Mucosa of stomach (tissue), 1 donor: Measurements from ENCODE around the gene NMD3.
"Not testable (repeated sequence)": the region's sequence is repeated elsewhere in the genome, so short reads cannot be mapped to it uniquely, and the experiment has no call there.

Experiments used
- H3K27me3 ChIP-seq: one replicate; pipeline ENCODE4 v1.7.0; 2013; ENCODE audit warnings: mild to moderate bottlenecking, low read length; ENCODE audit not compliant: control insufficient read depth, insufficient read depth
- H3K36me3 ChIP-seq: one replicate; pipeline ENCODE4 v1.7.0; 2013; ENCODE audit warnings: low read length; ENCODE audit not compliant: control insufficient read depth, insufficient read depth
- H3K4me1 ChIP-seq: one replicate; pipeline ENCODE4 v1.7.0; 2013; ENCODE audit warnings: mild to moderate bottlenecking, low read length; ENCODE audit not compliant: control insufficient read depth, insufficient read depth
- H3K4me3 ChIP-seq: one replicate; pipeline ENCODE4 v1.7.0; 2013; ENCODE audit warnings: low read length
- H3K9ac ChIP-seq: one replicate; pipeline ENCODE4 v1.7.0; 2013; ENCODE audit warnings: mild to moderate bottlenecking, low read length, moderate library complexity
- H3K9me3 ChIP-seq: one replicate; pipeline ENCODE4 v1.7.0; 2013; ENCODE audit warnings: mild to moderate bottlenecking, low read length, moderate library complexity; ENCODE audit not compliant: control insufficient read depth
- donor health status: Pancreatic carcinoma.

The NMD3 gene

DNA sequence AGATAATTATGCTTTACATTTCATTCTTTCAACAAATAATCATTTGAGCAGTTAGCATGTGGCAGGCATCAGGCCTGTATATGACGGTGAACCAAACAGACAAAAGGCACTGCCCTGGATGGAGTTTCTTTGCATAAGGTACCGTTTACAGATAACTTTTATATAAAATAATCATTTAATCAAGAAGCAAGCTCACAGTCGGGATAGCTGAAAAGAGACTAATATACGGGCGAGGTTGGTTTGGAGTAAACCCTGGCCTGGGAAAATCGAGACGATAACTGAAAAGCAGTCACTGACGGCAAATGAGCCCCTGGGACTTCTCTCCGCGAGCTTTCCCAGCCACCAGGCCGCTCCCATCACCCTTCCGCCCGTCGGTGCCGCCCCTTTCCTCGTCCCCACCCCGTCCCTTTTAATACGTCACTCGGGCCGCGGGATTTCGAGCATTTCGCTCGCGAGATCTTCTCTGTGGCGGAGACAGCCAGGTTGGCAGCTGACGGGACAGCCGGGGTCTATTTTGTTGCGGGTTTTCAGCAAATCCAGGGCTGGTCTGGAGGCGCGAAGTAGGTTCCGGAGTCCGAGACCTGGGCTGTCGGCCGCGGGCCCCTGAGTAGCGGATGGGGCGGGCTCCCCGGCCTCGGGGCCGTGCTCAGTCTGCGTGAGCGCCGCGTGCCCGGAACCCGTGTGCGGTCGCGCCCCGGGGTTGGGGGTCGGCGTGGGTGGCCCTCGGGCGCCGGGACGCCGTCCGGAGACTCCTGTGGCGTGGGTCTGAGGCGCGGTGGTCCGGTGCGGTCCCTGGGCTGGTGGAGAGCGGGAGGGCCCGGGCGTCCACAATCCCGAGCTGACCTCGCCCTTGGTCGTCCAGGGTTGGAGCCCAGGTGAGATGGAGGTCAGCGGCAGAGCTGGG lies at the start of gene NMD3:
Gene NMD3, plus strand, starts transcription at position 462 of the 904 bp plus-strand sequence. CDS start 703 bp downstream, outside the sequence.
- Histone ChIP-seq H3K36me3 (no peaks in the 10 kb centered on the region), H3K4me3 (peak within 1 kb of the TSS; percentile 57), H3K9ac (peak within 1 kb of the TSS; percentile 90), H3K4me1 (peaks cover 8% of the 10 kb centered on the region), H3K9me3 (no peaks in the 10 kb centered on the region), H3K27me3 (no peaks in the 10 kb centered on the region)

- H3K27me3 ChIP-seq: no peaks in the 10 kb centered on the region
- H3K9me3 ChIP-seq: no peaks in the 10 kb centered on the region
- no peaks in the 10 kb centered on the region for H3K36me3 ChIP-seq
- H3K4me1 ChIP-seq: no peaks in the 10 kb centered on the region
- H3K4me3 ChIP-seq: no peak overlapping the region
- no peak overlapping the region for H3K9ac ChIP-seq
Measured at GRCh38 chr3:161171639-161172552, 49.2 kb upstream of the NMD3 start.

DNA sequence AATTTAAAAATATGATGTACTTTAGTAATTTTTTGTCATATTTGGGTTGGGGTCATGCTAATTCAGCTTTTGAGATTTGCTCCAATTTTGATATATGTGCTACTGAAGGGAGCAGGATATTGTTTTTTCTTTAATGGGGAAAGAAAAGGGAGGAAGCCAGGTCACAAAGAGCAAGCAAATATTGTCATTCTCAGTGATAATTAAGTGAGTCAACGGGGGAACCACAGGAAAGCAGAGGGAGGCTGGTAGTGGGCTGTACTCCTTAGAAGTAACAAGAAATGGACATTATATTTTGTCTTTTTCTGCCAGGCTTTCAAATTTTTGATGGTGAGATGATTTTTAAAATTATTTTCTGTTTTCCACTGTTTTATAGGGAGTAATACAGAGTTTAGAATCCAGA lies 45.6 kb upstream of the NMD3 start:
- Histone ChIP-seq H3K4me3 (no peak overlapping the region), H3K27me3 (no peaks in the 10 kb centered on the region), H3K36me3 (no peaks in the 10 kb centered on the region), H3K9me3 (no peaks in the 10 kb centered on the region), H3K4me1 (no peaks in the 10 kb centered on the region), H3K9ac (no peak overlapping the region)

GRCh38 chr3:161177991-161178390 lies 43.1 kb upstream of the NMD3 start:
- Histone ChIP-seq H3K4me3 (no peak overlapping the region), H3K27me3 (no peaks in the 10 kb centered on the region), H3K36me3 (no peaks in the 10 kb centered on the region), H3K4me1 (no peaks in the 10 kb centered on the region), H3K9ac (no peak overlapping the region), H3K9me3 (no peaks in the 10 kb centered on the region)

DNA sequence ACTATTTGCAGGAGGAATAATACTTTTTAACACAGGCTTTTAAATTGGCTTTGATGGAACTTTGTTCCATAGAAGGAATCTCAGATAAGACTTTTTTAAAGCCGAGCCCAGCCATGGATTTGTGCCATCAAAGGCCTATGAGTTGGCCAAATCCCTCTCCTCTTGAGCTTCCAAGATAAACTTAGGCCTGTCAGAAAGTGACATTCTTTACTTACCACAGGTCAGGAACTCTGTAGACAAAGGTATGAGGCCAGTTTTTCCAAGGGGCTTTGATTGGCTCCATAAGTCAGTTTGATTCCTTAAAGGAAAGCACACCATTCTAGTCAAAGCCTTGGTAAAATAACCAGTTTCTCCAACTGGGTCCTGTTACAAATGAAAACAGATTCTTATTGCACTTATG lies 39.7 kb upstream of the NMD3 start:
- H3K27me3 ChIP-seq, H3K4me3 ChIP-seq, H3K9me3 ChIP-seq, H3K36me3 ChIP-seq, H3K9ac ChIP-seq, H3K4me1 ChIP-seq: not testable (repeated sequence)

DNA sequence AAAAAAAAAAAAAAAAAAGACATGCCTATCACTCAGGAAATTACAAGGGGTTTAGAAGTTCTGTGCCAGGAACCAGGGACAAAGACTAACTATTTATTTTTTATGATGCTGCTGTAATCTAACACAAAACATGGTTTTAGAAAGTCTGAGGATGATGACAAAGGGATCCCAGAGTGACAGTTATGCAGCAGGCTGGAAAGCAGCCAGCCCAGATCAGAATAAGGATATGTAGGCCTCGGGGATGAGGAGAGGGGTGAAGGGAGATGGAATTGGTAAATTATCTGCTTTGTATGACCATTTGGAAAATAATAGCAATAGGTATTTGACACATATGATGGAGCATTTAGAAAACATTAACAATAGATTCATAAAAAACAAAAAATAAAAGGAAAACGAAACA lies 34.1 kb upstream of the NMD3 start:
- Histone ChIP-seq H3K36me3 (no peaks in the 10 kb centered on the region), H3K4me3 (no peak overlapping the region), H3K4me1 (no peaks in the 10 kb centered on the region), H3K9ac (no peak overlapping the region), H3K27me3 (no peaks in the 10 kb centered on the region), H3K9me3 (no peaks in the 10 kb centered on the region)

GRCh38 chr3:161197855-161198850 lies 23.0 kb upstream of the NMD3 start:
- Histone ChIP-seq H3K4me1 (no peaks in the 10 kb centered on the region), H3K9ac (no peak overlapping the region), H3K36me3 (no peaks in the 10 kb centered on the region), H3K9me3 (no peaks in the 10 kb centered on the region), H3K4me3 (no peak overlapping the region), H3K27me3 (no peaks in the 10 kb centered on the region)

DNA sequence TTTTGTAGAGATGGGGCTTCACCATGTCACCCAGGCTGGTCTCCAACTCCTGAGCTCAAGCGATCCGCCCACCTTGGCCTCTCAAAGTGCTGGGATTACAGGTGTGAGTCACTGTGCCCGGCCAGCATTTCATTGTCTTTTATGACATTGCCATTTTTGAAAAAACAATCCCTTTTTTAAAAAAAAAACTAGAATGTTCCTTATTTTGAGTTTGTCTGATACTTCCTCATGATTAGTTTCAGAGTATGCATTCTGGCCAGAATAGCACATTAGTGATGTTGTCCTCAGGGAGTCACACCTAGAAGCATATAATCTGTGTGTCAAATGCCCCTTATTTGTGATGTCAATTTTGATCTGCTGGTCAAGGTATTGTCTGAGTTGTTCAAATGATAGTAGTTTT lies 21.2 kb upstream of the NMD3 start:
- Histone ChIP-seq H3K9me3 (no peaks in the 10 kb centered on the region), H3K36me3 (no peaks in the 10 kb centered on the region), H3K4me3 (no peak overlapping the region), H3K4me1 (no peaks in the 10 kb centered on the region), H3K9ac (no peak overlapping the region), H3K27me3 (no peaks in the 10 kb centered on the region)

- Histone ChIP-seq H3K4me1 (no peaks in the 10 kb centered on the region), H3K9ac (no peak overlapping the region), H3K27me3 (no peaks in the 10 kb centered on the region), H3K9me3 (no peaks in the 10 kb centered on the region), H3K36me3 (no peaks in the 10 kb centered on the region), H3K4me3 (no peak overlapping the region)
Measured at GRCh38 chr3:161203485-161204098, 17.5 kb upstream of the NMD3 start.

- no peaks in the 10 kb centered on the region for H3K4me1 ChIP-seq
- no peak overlapping the region for H3K4me3 ChIP-seq
- H3K9me3 ChIP-seq: no peaks in the 10 kb centered on the region
- H3K36me3 ChIP-seq: no peaks in the 10 kb centered on the region
- no peak overlapping the region for H3K9ac ChIP-seq
- H3K27me3 ChIP-seq: no peaks in the 10 kb centered on the region
Measured at GRCh38 chr3:161208931-161209330, 12.2 kb upstream of the NMD3 start.

GRCh38 chr3:161212171-161212771 lies 8.8 kb upstream of the NMD3 start:
- Histone ChIP-seq H3K9me3 (no peaks in the 10 kb centered on the region), H3K4me1 (peaks cover 5% of the 10 kb centered on the region), H3K9ac (no peak overlapping the region), H3K27me3 (no peaks in the 10 kb centered on the region), H3K36me3 (no peaks in the 10 kb centered on the region), H3K4me3 (no peak overlapping the region)
